GM12865 (cell line): ENCODE results near the gene FSD1.

ENCODE experiments used
- DNase-seq: peaks from one replicate; pipeline ENCODE4 v3.0.0; 2010; ENCODE audit warnings: low read depth
- H3K4me3 ChIP-seq: 2 replicates; pipeline ENCODE4 v1.5.1; 2011; ENCODE audit warnings: mild to moderate bottlenecking, low read depth, low read length, control low read depth
- TF ChIP-seq, protein P1 (sequence below): IDR thresholded peaks from 2 replicates; pipeline ENCODE4 v1.5.1; 2011; ENCODE audit warnings: low read length, control low read depth, low read depth, inconsistent platforms; ENCODE audit not compliant: insufficient read depth; ENCODE audit errors: missing control alignments

Gene FSD1

DNA sequence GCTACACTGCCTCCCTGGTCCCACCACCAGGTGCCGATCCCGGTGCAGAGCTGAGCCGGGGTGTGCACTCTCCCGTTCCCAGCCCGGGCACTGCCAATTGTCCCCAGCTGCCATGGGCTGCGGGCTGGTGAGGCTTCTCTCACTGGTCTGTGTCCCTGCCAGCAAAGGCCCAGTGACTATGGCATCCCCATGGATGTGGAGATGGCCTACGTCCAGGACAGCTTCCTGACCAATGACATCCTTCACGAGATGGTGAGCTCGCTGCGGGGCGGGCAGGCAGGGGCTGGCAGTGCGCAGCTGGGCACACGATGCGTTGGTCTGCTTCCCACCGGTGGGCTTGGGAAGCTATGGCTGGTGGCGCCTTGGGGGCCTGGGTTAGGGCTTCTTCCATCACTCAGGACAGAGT lies 53.5 kb downstream of the FSD1 start:
- TF ChIP-seq, protein P1, sequence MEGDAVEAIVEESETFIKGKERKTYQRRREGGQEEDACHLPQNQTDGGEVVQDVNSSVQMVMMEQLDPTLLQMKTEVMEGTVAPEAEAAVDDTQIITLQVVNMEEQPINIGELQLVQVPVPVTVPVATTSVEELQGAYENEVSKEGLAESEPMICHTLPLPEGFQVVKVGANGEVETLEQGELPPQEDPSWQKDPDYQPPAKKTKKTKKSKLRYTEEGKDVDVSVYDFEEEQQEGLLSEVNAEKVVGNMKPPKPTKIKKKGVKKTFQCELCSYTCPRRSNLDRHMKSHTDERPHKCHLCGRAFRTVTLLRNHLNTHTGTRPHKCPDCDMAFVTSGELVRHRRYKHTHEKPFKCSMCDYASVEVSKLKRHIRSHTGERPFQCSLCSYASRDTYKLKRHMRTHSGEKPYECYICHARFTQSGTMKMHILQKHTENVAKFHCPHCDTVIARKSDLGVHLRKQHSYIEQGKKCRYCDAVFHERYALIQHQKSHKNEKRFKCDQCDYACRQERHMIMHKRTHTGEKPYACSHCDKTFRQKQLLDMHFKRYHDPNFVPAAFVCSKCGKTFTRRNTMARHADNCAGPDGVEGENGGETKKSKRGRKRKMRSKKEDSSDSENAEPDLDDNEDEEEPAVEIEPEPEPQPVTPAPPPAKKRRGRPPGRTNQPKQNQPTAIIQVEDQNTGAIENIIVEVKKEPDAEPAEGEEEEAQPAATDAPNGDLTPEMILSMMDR: no peak
- no peak for DNase-seq
- no peak overlapping the region for H3K4me3 ChIP-seq

DNA sequence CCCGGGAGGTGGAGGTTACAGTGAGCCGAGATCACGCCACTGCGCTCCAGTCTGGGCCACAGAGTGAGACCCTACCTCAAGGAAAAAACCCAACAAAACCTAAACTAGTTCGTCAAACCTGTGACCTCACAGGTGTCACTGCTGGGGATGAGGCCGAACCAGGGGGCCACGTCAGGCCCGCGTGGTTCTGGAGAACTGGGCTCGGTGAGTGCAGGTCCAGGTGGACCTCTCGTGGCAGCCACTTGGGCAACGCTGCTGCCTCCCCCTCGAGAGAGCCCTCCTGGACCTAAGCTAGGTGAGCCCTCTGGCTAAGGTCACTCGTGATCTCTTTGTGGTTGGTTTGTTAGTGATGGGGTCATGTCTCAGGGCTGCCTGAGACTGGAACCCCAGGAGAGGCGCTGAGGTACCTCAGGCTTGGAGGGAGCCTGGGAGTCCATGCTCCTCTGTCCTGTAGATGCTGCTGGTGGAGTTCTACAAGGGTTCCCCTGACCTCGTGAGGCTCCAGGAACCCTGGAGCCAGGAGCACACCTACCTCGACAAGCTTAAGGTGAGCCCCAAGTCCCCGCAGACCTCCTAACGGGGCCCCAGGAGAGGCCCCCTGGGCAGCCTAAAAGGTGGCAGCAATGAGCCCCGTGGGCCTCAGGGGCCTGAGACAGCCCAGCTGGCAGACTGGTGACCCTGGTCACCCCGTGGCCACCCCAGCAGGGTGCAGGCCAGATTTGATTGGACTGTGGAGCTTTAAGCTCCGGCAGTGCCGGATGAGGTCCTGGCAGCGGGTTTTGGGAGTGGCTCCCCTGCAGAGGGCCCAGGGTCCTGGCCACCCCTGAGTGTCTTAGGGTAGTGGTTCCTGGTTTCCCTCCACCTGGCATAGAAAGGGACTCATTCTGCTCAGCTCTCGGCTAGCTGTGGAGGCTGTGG lies 54.6 kb downstream of the FSD1 start:
- TF ChIP-seq, protein P1: no peak
- no peak for DNase-seq
- no peak overlapping the region for H3K4me3 ChIP-seq

GRCh38 chr19:4359627-4360000 lies 55.2 kb downstream of the FSD1 start:
- no peak overlapping the region for H3K4me3 ChIP-seq
- no peak for DNase-seq
- TF ChIP-seq, protein P1: no peak

DNA sequence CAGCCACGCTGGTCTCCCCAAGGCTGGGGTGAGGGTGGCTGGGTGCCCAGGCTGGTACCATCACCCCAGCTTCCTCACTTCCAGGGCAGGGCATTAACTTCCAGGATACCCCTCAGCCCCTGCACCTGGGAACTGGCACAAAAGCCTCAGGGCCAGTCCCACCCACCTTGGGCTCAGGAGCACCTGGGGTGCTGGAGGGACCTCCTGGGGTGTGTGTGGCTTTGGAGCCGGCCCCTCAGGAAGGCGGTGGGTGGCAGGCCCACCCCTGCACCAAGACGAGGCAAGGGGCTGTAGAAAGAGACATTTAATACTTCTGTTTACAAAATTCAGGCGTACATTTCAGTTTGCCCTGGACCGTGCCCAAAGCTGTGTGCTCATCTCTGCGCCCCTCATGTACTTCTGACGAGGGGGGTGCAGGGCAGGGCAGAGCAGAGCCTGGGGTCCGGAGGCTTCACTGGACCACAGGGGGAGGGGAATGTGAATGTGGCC lies 55.7 kb downstream of the FSD1 start:
- no peak for DNase-seq
- no peak overlapping the region for H3K4me3 ChIP-seq
- TF ChIP-seq, protein P1: no peak

DNA sequence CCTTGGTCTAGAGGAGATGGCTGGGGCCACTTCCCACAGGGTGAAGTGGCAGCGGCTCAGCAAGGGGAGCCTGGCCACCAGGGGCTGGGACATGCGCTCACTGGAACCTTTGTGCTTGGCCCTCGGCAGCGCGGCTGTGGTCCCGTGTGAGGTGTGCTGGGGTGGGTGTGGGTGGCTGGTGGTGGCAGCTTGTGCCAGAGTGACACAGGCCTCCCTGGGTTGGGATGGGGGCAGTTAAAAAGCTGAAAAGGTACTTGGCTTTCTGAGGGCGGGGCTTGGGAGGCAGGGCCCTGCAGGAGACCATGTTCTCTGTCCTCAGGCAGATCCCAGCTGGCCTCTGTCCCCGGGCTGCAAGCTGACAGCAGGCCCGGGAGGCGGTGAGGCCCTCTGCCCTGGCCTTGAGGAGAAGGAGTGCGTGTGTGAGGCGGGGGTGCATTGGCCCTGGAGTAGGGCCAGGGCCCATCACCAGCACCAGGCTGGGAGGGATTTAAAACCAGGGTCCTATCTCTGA lies 56.3 kb downstream of the FSD1 start:
- no peak for DNase-seq
- TF ChIP-seq, protein P1: no peak
- H3K4me3 ChIP-seq: no peak overlapping the region

GRCh38 chr19:4361152-4362046 lies 57.0 kb downstream of the FSD1 start:
- H3K4me3 ChIP-seq: no peak overlapping the region
- TF ChIP-seq, protein P1: no peak
- no peak for DNase-seq
